ENCODE measurements around the gene MT1E. TPM values are rescaled to one million over a fixed set of nuclear protein-coding genes. Genes with fewer than 3 reads are reported as not detected.
A peak's percentile ranks its signal among the peaks of the same experiment; 100 is the strongest.
"Not testable (repeated sequence)": the region's sequence is repeated elsewhere in the genome, so short reads cannot be mapped to it uniquely, and the experiment has no call there.

The MT1E gene
- total RNA-seq (10 to 100 TPM; 29.5 to 37.0 TPM), polyA plus RNA-seq (ENCODE audit: insufficient read length in 2 of 2) (10 to 100 TPM; 38.0 to 55.8 TPM)
- long read RNA-seq, donor 1, transcript MT1E-201 (3 exons, 704 nt): major isoform, 40 of 41 reads
- long read RNA-seq, donor 1, partial matches to known transcripts: 0 of 41 reads
- long read RNA-seq, donor 1, other reads (novel, unspliced or antisense): 0 of 41 reads
- long read RNA-seq, donor 2, transcript MT1E-201 (3 exons, 704 nt): major isoform, 18 of 20 reads
- long read RNA-seq, donor 2, partial matches to known transcripts: 0 of 20 reads
- long read RNA-seq, donor 2, other reads (novel, unspliced or antisense): 0 of 20 reads
- long read RNA-seq, donor 3, transcript MT1E-201 (3 exons, 704 nt): major isoform, 15 of 17 reads
- long read RNA-seq, donor 3, partial matches to known transcripts: 0 of 17 reads
- long read RNA-seq, donor 3, other reads (novel, unspliced or antisense): 0 of 17 reads
- long read RNA-seq, donor 4, transcript MT1E-201 (3 exons, 704 nt): major isoform, 17 of 17 reads
- long read RNA-seq, donor 4, partial matches to known transcripts: 0 of 17 reads
- long read RNA-seq, donor 4, other reads (novel, unspliced or antisense): 0 of 17 reads

- Histone ChIP-seq H3K9me3 (ENCODE audit: control insufficient read depth, insufficient read depth, low read length) (no peaks in the 10 kb centered on the region), H3K36me3 (ENCODE audit: control insufficient read depth, insufficient read depth, low read length) (no peaks in the 10 kb centered on the region), H3K27ac (ENCODE audit: low read depth, low read length) (peak within 1 kb of the TSS; percentile 81), H3K4me3 (ENCODE audit: low read depth, low read length) (peak within 1 kb of the TSS; percentile 53), H3K27me3 (ENCODE audit: control insufficient read depth, insufficient read depth, low read length) (peaks cover 21% of the 10 kb centered on the region), H3K4me1 (ENCODE audit: control insufficient read depth, insufficient read depth, low read length) (peaks cover 19% of the 10 kb centered on the region)
- WGBS (ENCODE audit: insufficient coverage): under 1% methylated on average over 62 of the region's 62 CpGs
- DNase-seq (ENCODE audit: low read depth in 4 of 6, low spot score in 6 of 6): peak in 2 of 6 donors; percentile 53 to 74
These were observed at the start of gene MT1E for GRCh38 chr16:56625140-56625942. MT1E (plus strand) TSS chr16:56625781; CDS start chr16:56625852, 71 bp downstream.

GRCh38 chr16:56576585-56577299 lies 48.8 kb upstream of the MT1E start:
- no peaks in the 10 kb centered on the region for H3K9me3 ChIP-seq (ENCODE audit: control insufficient read depth, insufficient read depth, low read length)
- H3K36me3 ChIP-seq (ENCODE audit: control insufficient read depth, insufficient read depth, low read length): no peaks in the 10 kb centered on the region
- no peaks in the 10 kb centered on the region for H3K4me1 ChIP-seq (ENCODE audit: control insufficient read depth, insufficient read depth, low read length)
- 41% methylated on average over 7 of the region's 8 CpGs for WGBS (ENCODE audit: insufficient coverage)
- no peak overlapping the region for H3K27ac ChIP-seq (ENCODE audit: low read depth, low read length)
- H3K27me3 ChIP-seq (ENCODE audit: control insufficient read depth, insufficient read depth, low read length): no peaks in the 10 kb centered on the region
- DNase-seq (ENCODE audit: low read depth in 4 of 6, low spot score in 6 of 6): no peak
- no peak overlapping the region for H3K4me3 ChIP-seq (ENCODE audit: low read depth, low read length)

DNA sequence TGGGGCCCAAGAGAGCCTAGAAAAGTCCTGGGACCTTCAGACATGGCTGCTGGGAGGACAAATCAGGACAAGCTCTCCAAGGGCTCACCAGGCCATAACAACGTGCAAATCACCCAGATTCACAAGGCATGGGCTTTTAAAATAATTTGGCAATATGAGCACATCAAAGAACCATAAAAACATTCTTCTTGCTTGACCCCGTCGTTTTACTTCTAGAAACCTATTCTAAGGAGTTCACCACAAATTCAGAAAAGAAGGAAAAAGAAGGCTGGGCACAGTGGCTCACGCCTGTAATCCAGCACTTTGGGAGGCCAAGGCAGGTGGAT lies 48.3 kb upstream of the MT1E start:
- H3K27ac ChIP-seq (ENCODE audit: low read depth, low read length): no peak overlapping the region
- WGBS (ENCODE audit: insufficient coverage): 20% methylated on average over 1 of the region's 4 CpGs
- H3K4me1 ChIP-seq (ENCODE audit: control insufficient read depth, insufficient read depth, low read length): no peaks in the 10 kb centered on the region
- H3K27me3 ChIP-seq (ENCODE audit: control insufficient read depth, insufficient read depth, low read length): no peaks in the 10 kb centered on the region
- H3K9me3 ChIP-seq (ENCODE audit: control insufficient read depth, insufficient read depth, low read length): no peaks in the 10 kb centered on the region
- no peak overlapping the region for H3K4me3 ChIP-seq (ENCODE audit: low read depth, low read length)
- no peak for DNase-seq (ENCODE audit: low read depth in 4 of 6, low spot score in 6 of 6)
- no peaks in the 10 kb centered on the region for H3K36me3 ChIP-seq (ENCODE audit: control insufficient read depth, insufficient read depth, low read length)

GRCh38 chr16:56580391-56581048 lies 45.1 kb upstream of the MT1E start:
- Histone ChIP-seq H3K4me1 (ENCODE audit: control insufficient read depth, insufficient read depth, low read length) (no peaks in the 10 kb centered on the region), H3K27ac (ENCODE audit: low read depth, low read length) (no peak overlapping the region), H3K27me3 (ENCODE audit: control insufficient read depth, insufficient read depth, low read length) (no peaks in the 10 kb centered on the region), H3K4me3 (ENCODE audit: low read depth, low read length) (no peak overlapping the region), H3K9me3 (ENCODE audit: control insufficient read depth, insufficient read depth, low read length) (no peaks in the 10 kb centered on the region), H3K36me3 (ENCODE audit: control insufficient read depth, insufficient read depth, low read length) (no peaks in the 10 kb centered on the region)
- 79% methylated on average over 4 of the region's 6 CpGs for WGBS (ENCODE audit: insufficient coverage)
- no peak for DNase-seq (ENCODE audit: low read depth in 4 of 6, low spot score in 6 of 6)

DNA sequence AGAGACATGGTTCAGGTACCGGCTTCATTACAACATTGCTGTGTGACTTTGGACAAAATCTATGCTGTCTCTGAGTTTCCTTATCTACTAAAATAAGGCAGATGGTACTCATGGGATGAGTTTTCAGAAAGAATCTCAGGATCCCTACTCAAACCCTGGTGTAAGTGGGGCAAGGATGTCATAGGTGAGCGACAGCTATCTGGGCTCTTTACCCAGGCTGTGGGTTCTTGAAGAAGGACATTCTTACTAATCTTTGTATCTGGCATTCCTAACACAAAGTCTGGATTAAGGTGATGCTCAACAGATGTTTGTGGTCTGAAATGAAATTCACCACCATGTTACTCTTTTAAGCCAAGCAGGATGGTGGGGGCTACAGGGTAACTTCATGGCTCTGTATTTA lies 42.7 kb upstream of the MT1E start:
- not testable (repeated sequence) for H3K27ac ChIP-seq (ENCODE audit: low read depth, low read length); H3K9me3 ChIP-seq (ENCODE audit: control insufficient read depth, insufficient read depth, low read length); DNase-seq (ENCODE audit: low read depth in 4 of 6, low spot score in 6 of 6); H3K27me3 ChIP-seq (ENCODE audit: control insufficient read depth, insufficient read depth, low read length); H3K36me3 ChIP-seq (ENCODE audit: control insufficient read depth, insufficient read depth, low read length); H3K4me3 ChIP-seq (ENCODE audit: low read depth, low read length); H3K4me1 ChIP-seq (ENCODE audit: control insufficient read depth, insufficient read depth, low read length)
- no CpG with 5 or more reads among the region's 2 CpGs for WGBS (ENCODE audit: insufficient coverage)

DNA sequence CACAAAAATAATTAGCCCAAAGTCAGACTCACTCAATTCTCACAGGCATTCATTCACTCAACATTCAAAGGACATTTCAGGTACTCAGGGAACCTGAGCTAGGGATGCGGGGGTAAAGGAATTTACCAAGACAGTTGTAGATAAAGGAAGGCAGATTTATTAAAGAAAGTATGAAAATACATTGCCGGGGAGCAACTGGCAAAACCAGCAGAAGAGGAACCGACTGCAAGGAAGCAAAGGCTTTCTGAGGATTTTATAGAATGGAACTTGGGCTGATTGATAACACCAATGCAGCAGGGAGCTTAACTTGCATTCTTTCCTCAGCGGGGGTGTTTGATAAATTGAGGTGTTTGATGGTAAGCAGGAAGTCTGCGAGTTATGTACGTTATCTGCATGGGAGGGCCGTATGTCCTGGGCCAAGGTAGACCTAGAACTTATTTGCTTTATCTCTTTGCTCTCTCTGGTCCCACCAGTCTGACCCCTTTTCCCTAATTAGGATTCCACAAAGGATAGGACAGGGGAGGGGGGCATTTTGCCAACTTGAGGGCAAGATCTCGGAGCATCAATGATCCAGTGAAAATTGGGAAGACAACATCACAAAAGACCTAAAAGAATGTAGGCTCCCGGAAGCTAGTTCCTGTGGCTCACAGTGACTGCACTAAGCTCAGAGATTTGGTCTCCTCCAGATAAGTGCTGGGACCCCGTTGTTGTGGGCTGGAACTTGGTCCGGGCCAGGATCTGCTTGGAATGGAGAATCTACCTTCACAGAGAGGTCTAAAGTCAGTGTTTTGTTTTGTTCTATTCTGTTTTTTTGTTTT lies 42.0 kb upstream of the MT1E start:
- H3K4me1 ChIP-seq (ENCODE audit: control insufficient read depth, insufficient read depth, low read length): no peaks in the 10 kb centered on the region
- no peak overlapping the region for H3K27ac ChIP-seq (ENCODE audit: low read depth, low read length)
- peak in 1 of 6 donors; percentile 2 for DNase-seq (ENCODE audit: low read depth in 4 of 6, low spot score in 6 of 6)
- 48% methylated on average over 8 of the region's 11 CpGs for WGBS (ENCODE audit: insufficient coverage)
- H3K27me3 ChIP-seq (ENCODE audit: control insufficient read depth, insufficient read depth, low read length): no peaks in the 10 kb centered on the region
- H3K4me3 ChIP-seq (ENCODE audit: low read depth, low read length): no peak overlapping the region
- no peaks in the 10 kb centered on the region for H3K9me3 ChIP-seq (ENCODE audit: control insufficient read depth, insufficient read depth, low read length)
- H3K36me3 ChIP-seq (ENCODE audit: control insufficient read depth, insufficient read depth, low read length): no peaks in the 10 kb centered on the region

DNA sequence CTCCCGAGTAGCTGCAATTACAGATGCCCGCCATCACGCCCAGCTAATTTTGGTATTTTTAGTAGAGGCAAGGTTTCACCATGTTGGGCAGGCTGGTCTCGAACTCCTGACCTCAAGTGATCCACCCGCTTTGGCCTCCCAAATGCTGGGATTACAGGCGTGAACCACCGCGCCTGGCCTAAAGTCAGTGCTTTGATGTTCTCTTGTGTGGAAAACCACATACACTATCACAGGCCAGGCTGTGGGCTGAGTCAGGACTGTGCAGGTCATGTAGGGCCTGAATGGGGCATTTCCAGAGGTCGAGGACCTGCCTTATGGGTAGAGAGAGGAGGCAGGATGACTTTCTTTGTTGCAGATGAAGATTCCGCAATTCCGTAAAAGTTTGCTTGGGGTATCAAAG lies 41.3 kb upstream of the MT1E start:
- WGBS (ENCODE audit: insufficient coverage): 89% methylated on average over 8 of the region's 11 CpGs
- Histone ChIP-seq H3K4me1 (ENCODE audit: control insufficient read depth, insufficient read depth, low read length) (peaks cover 4% of the 10 kb centered on the region), H3K27me3 (ENCODE audit: control insufficient read depth, insufficient read depth, low read length) (no peaks in the 10 kb centered on the region), H3K27ac (ENCODE audit: low read depth, low read length) (no peak overlapping the region), H3K36me3 (ENCODE audit: control insufficient read depth, insufficient read depth, low read length) (no peaks in the 10 kb centered on the region), H3K9me3 (ENCODE audit: control insufficient read depth, insufficient read depth, low read length) (no peaks in the 10 kb centered on the region), H3K4me3 (ENCODE audit: low read depth, low read length) (no peak overlapping the region)
- DNase-seq (ENCODE audit: low read depth in 4 of 6, low spot score in 6 of 6): no peak

GRCh38 chr16:56588781-56589140 lies 36.8 kb upstream of the MT1E start:
- H3K27ac ChIP-seq (ENCODE audit: low read depth, low read length): no peak overlapping the region
- WGBS (ENCODE audit: insufficient coverage): 12% methylated on average over 8 of the region's 9 CpGs
- no peaks in the 10 kb centered on the region for H3K9me3 ChIP-seq (ENCODE audit: control insufficient read depth, insufficient read depth, low read length)
- H3K4me3 ChIP-seq (ENCODE audit: low read depth, low read length): peak overlapping the region; percentile 71
- H3K4me1 ChIP-seq (ENCODE audit: control insufficient read depth, insufficient read depth, low read length): peaks cover 29% of the 10 kb centered on the region
- no peak for DNase-seq (ENCODE audit: low read depth in 4 of 6, low spot score in 6 of 6)
- no peaks in the 10 kb centered on the region for H3K36me3 ChIP-seq (ENCODE audit: control insufficient read depth, insufficient read depth, low read length)
- no peaks in the 10 kb centered on the region for H3K27me3 ChIP-seq (ENCODE audit: control insufficient read depth, insufficient read depth, low read length)

All from spinal cord (tissue), 10 donors.